ENCODE results near the gene KCTD3. TPM values are rescaled to one million over a fixed set of nuclear protein-coding genes. Genes with fewer than 3 reads are reported as not detected.

Gene KCTD3
- total and polyA plus RNA-seq, 8 donors = 18.3 to 36.4 (median 24.8) TPM

- no peaks in the 10 kb centered on the region for H3K36me3 ChIP-seq
- H3K27ac ChIP-seq = no peak overlapping the region
- FAIRE-seq = no peak
- no peak for ATAC-seq
- no peaks in the 10 kb centered on the region for H3K9me3 ChIP-seq
- H3K4me1 ChIP-seq = peaks cover 0 to 6% (median 0%) of the 10 kb centered on the region in 3 donors
- WGBS, 2 donors = 75 to 80% methylated on average over 4 of the region's 4 CpGs
- no peaks in the 10 kb centered on the region for H3K27me3 ChIP-seq
- no peak for DNase-seq
- no peak overlapping the region for H3K4me3 ChIP-seq
- intact Hi-C loops (cut with DNase I) = no loop called here
- TF ChIP-seq CTCF (IDR thresholded peaks at IDR 0.05) = no peak
Observed at GRCh38 chr1:215665215-215665614, 98.1 kb downstream of the KCTD3 start.

GRCh38 chr1:215667761-215668160 is 100.7 kb downstream of the KCTD3 start:
- intact Hi-C loops (cut with DNase I) = no loop called here
- ATAC-seq (no peak), DNase-seq (no peak), FAIRE-seq (no peak)
- TF ChIP-seq CTCF (IDR thresholded peaks at IDR 0.05) = no peak
- Histone ChIP-seq H3K27ac (no peak overlapping the region), H3K4me1 (no peaks in the 10 kb centered on the region), H3K27me3 (no peaks in the 10 kb centered on the region), H3K4me3 (no peak overlapping the region), H3K9me3 (no peaks in the 10 kb centered on the region), H3K36me3 (no peaks in the 10 kb centered on the region)
- WGBS, 2 donors = 82 to 85% methylated on average over 2 of the region's 2 CpGs

- no peak for TF ChIP-seq CTCF (IDR thresholded peaks at IDR 0.05)
- FAIRE-seq = no peak
Observed at GRCh38 chr1:215669806-215670491, 102.8 kb downstream of the KCTD3 start.

More at GRCh38 chr1:215669806-215670491, 102.8 kb downstream of the KCTD3 start:
- H3K36me3 ChIP-seq = no peaks in the 10 kb centered on the region
- no peaks in the 10 kb centered on the region for H3K27me3 ChIP-seq
- DNase-seq = no peak
- H3K27ac ChIP-seq = no peak overlapping the region
- H3K9me3 ChIP-seq = no peaks in the 10 kb centered on the region
- no peaks in the 10 kb centered on the region for H3K4me1 ChIP-seq
- no peak overlapping the region for H3K4me3 ChIP-seq
- intact Hi-C loops (cut with DNase I) = no loop called here
- ATAC-seq = no peak
- 44 to 52% methylated on average over 4 of the region's 4 CpGs for WGBS, 2 donors
